HepG2 (cell line): ENCODE data around the gene RAPSN. TPM values are rescaled to one million over a fixed set of nuclear protein-coding genes. Genes with fewer than 3 reads are reported as not detected.

Experiments
- ATAC-seq: fragments of 200-7000 bp; cut with Tn5 transposase; 3 replicates; pipeline ENCODE4 v1.9.1; 2020; ENCODE audit warnings: mild to moderate bottlenecking, moderate library complexity
- BruUV-seq: library from RNA; stranded (reverse); fragments of 400-500 nt; replicated peaks from 2 replicates; lab custom pipeline; 2021; lab: Mats Ljungman, UMichigan
- CTCF ChIA-PET: fragments of 300-600 bp; formaldehyde crosslinking; extraction: SDS; loops from one replicate; lab custom pipeline; 2021; ENCODE audit warnings: low total read pairs, inconsistent platforms, low intra/inter-chr PET ratio; lab: Yijun Ruan, JAX
- POLR2A ChIA-PET: fragments of 350-600 bp; sonication (Branson Sonifier 250); formaldehyde crosslinking; loops from one replicate; lab custom pipeline; 2020; ENCODE audit warnings: antibody characterized with exemption, inconsistent platforms; lab: Yijun Ruan, JAX
- DNase-seq: peaks from one replicate; pipeline ENCODE4 v3.0.0-alpha.2; 2015; ENCODE audit warnings: low spot score
- FAIRE-seq: peaks from 3 replicates; lab custom pipeline; 2011; peaks lifted over from hg19 to GRCh38; lab: Jason Lieb, UNC
- H2AFZ ChIP-seq: one replicate; pipeline ENCODE4 v1.6.1; 2011; ENCODE audit warnings: low read length, inconsistent platforms
- H3K27ac ChIP-seq: fragments of 300-600 bp; 3 replicates; pipeline ENCODE4 v1.8.0; 2011; ENCODE audit warnings: mixed run types, mild to moderate bottlenecking, mixed read lengths, low read length, inconsistent platforms; ENCODE audit not compliant: insufficient read depth; ENCODE audit errors: extremely low read length
- H3K27me3 ChIP-seq, 2 experiments: fragments of 200-600 bp in 1 of 2; 2 replicates in 1 of 2; 3 replicates in 1 of 2; pipeline versions ENCODE4 v1.6.0 to v1.8.0; 2011; ENCODE audit warnings: low read length in 2 of 2, mild to moderate bottlenecking in 2 of 2, moderate library complexity in 2 of 2, inconsistent platforms in 1 of 2; ENCODE audit not compliant: insufficient read depth in 2 of 2, control insufficient read depth in 1 of 2
- H3K36me3 ChIP-seq, 2 experiments: fragments of 200-600 bp in 1 of 2; replicated peaks in 1 of 2; 2 replicates in 1 of 2; 3 replicates in 1 of 2; pipeline versions ENCODE4 v1.5.1 to v1.8.0; 2011; ENCODE audit warnings: low read length in 2 of 2, inconsistent platforms in 1 of 2; ENCODE audit not compliant: insufficient read depth in 2 of 2, control insufficient read depth in 1 of 2
- H3K4me1 ChIP-seq: 2 replicates; pipeline ENCODE4 v1.5.1; 2012; ENCODE audit warnings: low read length, inconsistent platforms; ENCODE audit not compliant: insufficient read depth
- H3K4me2 ChIP-seq: 2 replicates; pipeline ENCODE4 v1.6.0; 2011; ENCODE audit warnings: low read depth, low read length, inconsistent platforms
- H3K4me3 ChIP-seq, 3 experiments: fragments of 200-600 bp in 1 of 3; sonication (generic), shearing (Covaris generic) in 1 of 3; replicated peaks in 1 of 3; 2 replicates each; pipeline ENCODE4 v1.5.1; 2011 to 2016; ENCODE audit warnings: low read length in 3 of 3, inconsistent platforms in 2 of 3, low read depth in 2 of 3, mild to moderate bottlenecking in 2 of 3, control low read depth in 1 of 3, mixed read lengths in 1 of 3; ENCODE audit not compliant: insufficient read depth in 1 of 3
- H3K79me2 ChIP-seq: one replicate; pipeline ENCODE4 v1.6.1; 2011; ENCODE audit warnings: low read length, inconsistent platforms; ENCODE audit not compliant: insufficient read depth
- H3K9ac ChIP-seq: 2 replicates; pipeline ENCODE4 v1.6.0; 2011; ENCODE audit warnings: mild to moderate bottlenecking, low read depth, low read length, inconsistent platforms; ENCODE audit not compliant: insufficient read depth
- H3K9me3 ChIP-seq: 2 replicates; pipeline ENCODE4 v1.5.1; 2012; ENCODE audit warnings: mild to moderate bottlenecking, low read length
- H4K20me1 ChIP-seq: 2 replicates; pipeline ENCODE4 v1.6.0; 2011; ENCODE audit warnings: inconsistent platforms, mild to moderate bottlenecking, low read length, moderate library complexity; ENCODE audit not compliant: insufficient read depth
- AGO2 ChIP-seq: fragments of 200-400 bp; formaldehyde crosslinking; optimal IDR thresholded peaks from 2 replicates; pipeline ENCODE3; 2017; ENCODE audit warnings: mild to moderate bottlenecking, low read depth, low read length, moderate library complexity
- EP300 ChIP-seq, 3 experiments: sonication (generic) in 1 of 3; formaldehyde crosslinking in 1 of 3; IDR thresholded peaks; 2 replicates each; pipeline versions ENCODE4 v1.5.1 to v1.6.1; 2011 to 2020; ENCODE audit warnings: low read depth in 2 of 3, low read length in 2 of 3, borderline replicate concordance in 1 of 3, improper control_type of control experiment in 1 of 3, mild to moderate bottlenecking in 1 of 3, missing genetic modification reagents in 1 of 3, moderate library complexity in 1 of 3
- HNRNPL ChIP-seq: fragments of 200-400 bp; formaldehyde crosslinking; IDR thresholded peaks from 2 replicates; pipeline ENCODE4 v1.6.1; 2017; ENCODE audit warnings: mild to moderate bottlenecking, low read depth, low read length
- NFRKB ChIP-seq: fragments of 450-650 bp; IDR thresholded peaks from 2 replicates; pipeline ENCODE4 v1.6.1; 2017
- POLR2A ChIP-seq, 2 experiments: IDR thresholded peaks; 2 replicates each; pipeline ENCODE4 v1.6.1; 2011; ENCODE audit warnings: low read depth in 2 of 2, low read length in 2 of 2, mild to moderate bottlenecking in 1 of 2, moderate library complexity in 1 of 2; ENCODE audit not compliant: insufficient read depth in 1 of 2
- PPARG ChIP-seq: conservative IDR thresholded peaks from 2 replicates; pipeline ENCODE4 v1.6.1; 2016; ENCODE audit warnings: missing biosample characterization, missing genetic modification reagents
- RBFOX2 ChIP-seq: fragments of 200-400 bp; formaldehyde crosslinking; IDR thresholded peaks from 2 replicates; pipeline ENCODE4 v1.6.1; 2017; ENCODE audit warnings: low read depth, mild to moderate bottlenecking, low read length
- WGBS: methylation state at CpG from one replicate; pipeline ENCODE4 v1.1.6; 2017; ENCODE audit warnings: low lambda C conversion rate; 5-methylcytosine and 5-hydroxymethylcytosine counted together
- in situ Hi-C: cut with HindIII; loops from 2 replicates; pipeline ENCODE4 v1.10.0; 2017; ENCODE audit warnings: low pct_unique_long_range_greater_than_20kb; ENCODE audit not compliant: extremely low pct_ligation_motif_present
- intact Hi-C: fragments of 100-400 bp; cut with micrococcal nuclease; formaldehyde crosslinking; loops from one replicate; pipeline ENCODE4 v1.10.0; 2022; ENCODE audit not compliant: unreplicated experiment
- polyA plus RNA-seq, 8 experiments: library from polyadenylated mRNA; depleted of rRNA in 3 of 8; stranded (reverse) in 7 of 8; unstranded in 1 of 8; fragments of >200 nt; fragmentation: Illumina TruSeq in 4 of 8; extraction: Trizol in 4 of 8; gene quantifications; 2 replicates each; pipeline versions ENCODE4 v1.2.1 to v1.2.3, GENCODE V29; 2011 to 2016; ENCODE audit warnings: low read depth in 4 of 8, missing spikeins in 1 of 8, mixed read lengths in 1 of 8; ENCODE audit not compliant: insufficient read depth in 1 of 8
- total RNA-seq, 5 experiments: library from RNA; depleted of rRNA; stranded (reverse); fragments of >200 nt; fragmentation: Illumina TruSeq; extraction: Trizol; gene quantifications; 2 replicates each; pipeline ENCODE4 v1.2.3, GENCODE V29; 2016; ENCODE audit warnings: low read depth in 1 of 5
- TF ChIP-seq, protein P1 (sequence below): sonication (generic); formaldehyde crosslinking; IDR thresholded peaks from 2 replicates; pipeline ENCODE4 v1.4.0; 2020; ENCODE audit warnings: mild to moderate bottlenecking, missing genetic modification reagents

RAPSN gene
- total and polyA plus RNA-seq, 2 of the 13 experiments (the other 11 are each of a cell fraction or from before 2014, with no cell fraction given): 0.15 to 1.2 TPM

DNA sequence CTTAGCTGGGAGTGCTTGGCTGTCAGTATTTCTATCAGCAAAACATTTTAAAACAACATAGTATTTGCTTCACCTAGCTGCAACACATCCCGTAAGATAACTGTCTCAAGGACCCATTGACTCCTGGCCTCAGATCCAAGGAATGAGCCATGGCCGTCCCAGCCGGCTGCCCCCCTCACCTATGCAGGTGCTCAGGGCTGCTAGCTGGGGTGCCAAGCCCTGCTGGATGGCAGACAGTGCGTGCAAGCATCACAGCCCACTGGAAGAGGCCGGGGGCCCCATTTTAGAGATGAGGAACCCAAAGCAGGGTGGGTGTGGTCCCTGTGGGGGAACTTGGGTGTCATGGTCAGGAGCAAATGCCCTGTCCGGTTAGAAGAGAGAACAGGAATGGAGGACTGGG lies 31.2 kb downstream of the RAPSN start (continued):
- TF ChIP-seq, protein P1, sequence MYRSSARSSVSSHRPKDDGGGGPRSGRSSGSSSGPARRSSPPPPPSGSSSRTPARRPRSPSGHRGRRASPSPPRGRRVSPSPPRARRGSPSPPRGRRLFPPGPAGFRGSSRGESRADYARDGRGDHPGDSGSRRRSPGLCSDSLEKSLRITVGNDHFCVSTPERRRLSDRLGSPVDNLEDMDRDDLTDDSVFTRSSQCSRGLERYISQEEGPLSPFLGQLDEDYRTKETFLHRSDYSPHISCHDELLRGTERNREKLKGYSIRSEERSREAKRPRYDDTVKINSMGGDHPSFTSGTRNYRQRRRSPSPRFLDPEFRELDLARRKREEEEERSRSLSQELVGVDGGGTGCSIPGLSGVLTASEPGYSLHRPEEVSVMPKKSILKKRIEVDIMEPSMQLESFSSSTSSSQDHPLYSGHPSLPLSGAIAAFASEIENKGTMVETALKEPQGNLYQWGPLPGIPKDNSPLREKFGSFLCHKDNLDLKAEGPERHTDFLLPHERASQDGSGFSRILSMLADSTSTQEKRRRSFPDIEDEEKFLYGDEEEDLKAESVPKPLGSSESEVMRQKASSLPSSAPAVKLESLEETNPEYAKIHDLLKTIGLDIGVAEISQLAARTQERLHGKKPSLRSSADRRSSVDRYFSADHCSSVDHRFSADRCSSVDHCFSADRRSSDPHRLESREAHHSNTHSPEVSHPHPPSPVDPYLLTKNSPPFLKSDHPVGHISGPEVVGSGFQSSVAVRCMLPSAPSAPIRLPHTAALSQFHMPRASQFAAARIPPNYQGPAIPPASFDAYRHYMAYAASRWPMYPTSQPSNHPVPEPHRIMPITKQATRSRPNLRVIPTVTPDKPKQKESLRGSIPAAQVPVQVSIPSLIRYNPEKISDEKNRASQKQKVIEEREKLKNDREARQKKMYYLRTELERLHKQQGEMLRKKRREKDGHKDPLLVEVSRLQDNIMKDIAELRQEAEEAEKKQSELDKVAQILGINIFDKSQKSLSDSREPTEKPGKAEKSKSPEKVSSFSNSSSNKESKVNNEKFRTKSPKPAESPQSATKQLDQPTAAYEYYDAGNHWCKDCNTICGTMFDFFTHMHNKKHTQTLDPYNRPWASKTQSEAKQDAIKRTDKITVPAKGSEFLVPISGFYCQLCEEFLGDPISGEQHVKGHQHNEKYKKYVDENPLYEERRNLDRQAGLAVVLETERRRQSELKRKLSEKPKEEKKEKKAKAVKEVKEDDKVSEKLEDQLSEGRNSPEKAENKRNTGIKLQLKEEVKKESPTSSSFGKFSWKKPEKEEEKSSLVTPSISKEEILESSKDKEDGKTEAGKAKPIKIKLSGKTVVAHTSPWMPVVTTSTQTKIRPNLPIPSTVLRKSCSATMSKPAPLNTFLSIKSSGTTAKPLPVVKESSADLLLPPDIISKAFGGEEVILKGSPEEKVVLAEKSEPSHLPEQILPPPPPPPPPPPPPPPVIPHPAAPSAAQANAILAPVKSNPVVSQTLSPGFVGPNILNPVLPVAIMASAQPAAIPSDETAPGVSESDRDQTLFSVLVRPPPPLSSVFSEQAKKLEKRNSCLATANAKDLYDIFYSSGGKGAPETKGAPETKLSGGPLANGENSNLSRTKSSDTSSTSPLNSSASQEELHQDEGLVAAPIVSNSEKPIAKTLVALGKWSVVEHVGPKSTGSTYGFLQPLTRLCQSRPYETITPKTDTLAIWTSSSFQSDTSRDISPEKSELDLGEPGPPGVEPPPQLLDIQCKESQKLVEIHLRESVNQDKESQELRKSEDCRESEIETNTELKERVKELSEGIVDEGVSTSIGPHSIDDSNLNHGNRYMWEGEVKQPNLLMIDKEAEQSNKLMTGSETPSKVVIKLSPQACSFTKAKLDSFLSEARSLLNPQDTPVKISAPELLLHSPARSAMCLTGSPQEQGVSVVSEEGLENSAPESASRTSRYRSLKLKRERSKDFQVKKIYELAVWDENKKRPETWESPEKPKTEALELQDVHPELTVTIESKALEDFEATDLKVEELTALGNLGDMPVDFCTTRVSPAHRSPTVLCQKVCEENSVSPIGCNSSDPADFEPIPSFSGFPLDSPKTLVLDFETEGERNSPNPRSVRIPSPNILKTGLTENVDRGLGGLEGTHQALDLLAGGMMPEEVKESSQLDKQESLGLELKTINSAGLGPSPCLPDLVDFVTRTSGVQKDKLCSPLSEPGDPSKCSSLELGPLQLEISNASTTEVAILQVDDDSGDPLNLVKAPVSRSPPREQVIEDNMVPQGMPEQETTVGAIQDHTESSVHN (CRISPR knock-in tag): no peak
- TF ChIP-seq POLR2A (IDR thresholded peaks at IDR 0.05; ENCODE audit: insufficient read depth in 1 of 2, low read depth in 2 of 2, low read length in 2 of 2): 0 out of 4 replicates have a peak, but pooled peaks of 1 of the 2 experiments have one; percentile 2

DNA sequence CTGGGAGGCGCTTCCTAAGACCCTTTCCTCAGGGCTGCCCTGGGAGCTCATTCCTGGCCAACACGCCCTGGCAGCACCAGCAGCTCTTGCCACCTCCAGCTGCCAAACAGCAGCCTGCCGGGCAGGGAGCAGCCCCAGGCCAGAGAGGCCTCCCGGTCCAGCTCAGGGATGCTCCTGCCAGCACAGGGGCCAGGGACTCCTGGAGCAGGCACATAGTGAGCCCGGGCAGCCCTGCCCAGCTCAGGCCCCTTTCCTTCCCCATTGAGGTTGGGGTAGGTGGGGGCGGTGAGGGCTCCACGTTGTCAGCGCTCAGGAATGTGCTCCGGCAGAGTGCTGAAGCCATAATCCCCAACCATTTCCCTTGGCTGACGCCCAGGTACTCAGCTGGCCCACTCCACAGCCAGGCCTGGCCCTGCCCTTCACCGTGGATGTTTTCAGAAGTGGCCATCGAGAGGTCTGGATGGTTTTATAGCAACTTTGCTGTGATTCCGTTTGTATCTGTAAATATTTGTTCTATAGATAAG lies 32.9 kb downstream of the RAPSN start:
- Histone ChIP-seq H3K9me3 (no peaks in the 10 kb centered on the region), H3K4me3 (no peak overlapping the region), H3K4me1 (no peaks in the 10 kb centered on the region), H3K79me2 (no peaks in the 10 kb centered on the region), H3K27me3 (no peaks in the 10 kb centered on the region), H3K9ac (no peak overlapping the region), H4K20me1 (no peaks in the 10 kb centered on the region), H3K36me3 (peaks cover 29 to 34% of the 10 kb centered on the region in 2 experiments; a peak in 4 of 5 replicates), H3K4me2 (no peak overlapping the region), H3K27ac (no peak overlapping the region), H2AFZ (no peak overlapping the region)
- intact Hi-C loops (no loop called here), in situ Hi-C loops (no loop called here)
- CTCF ChIA-PET: no interaction called here
- FAIRE-seq (no peak), ATAC-seq (peak; percentile 14), DNase-seq (no peak)
- WGBS: 71% methylated on average over 9 of the region's 13 CpGs
- TF ChIP-seq AGO2 (peak; percentile 96), RBFOX2 (peak; percentile 70), PPARG (CRISPR knock-in tag) (no peak), HNRNPL (0 out of 2 replicates have a peak, but pooled peaks have one; percentile 28), NFRKB (no peak), EP300 (IDR thresholded peaks at IDR 0.05; ENCODE audit: low read depth in 2 of 2, low read length in 2 of 2) (no peak), EP300 (CRISPR knock-in tag; IDR thresholded peaks at IDR 0.05; ENCODE audit: borderline replicate concordance) (no peak)
- POLR2A ChIA-PET: interaction anchor here (1.0 to 1.2 kb wide), 3 partner anchors 9 to 28 kb away, joined by 3 to 10 read pairs (median 3); partner anchors contain the start of gene PSMC3
- BruUV-seq: no TSS peak
